Epithelial cell of proximal tubule (primary cell): ENCODE data around the gene KCNAB1. TPM values are rescaled to one million over a fixed set of nuclear protein-coding genes. Genes with fewer than 3 reads are reported as not detected.

Source experiments
- DNase-seq: peaks from one replicate; pipeline ENCODE4 v3.0.0-alpha.2; 2011; ENCODE audit warnings: low read depth
- H3K4me3 ChIP-seq: 2 replicates; pipeline ENCODE4 v1.5.1; 2011; ENCODE audit warnings: low read depth, mild to moderate bottlenecking, low read length
- CTCF ChIP-seq: conservative IDR thresholded peaks from 2 replicates; pipeline ENCODE4 v1.5.1; 2012; ENCODE audit warnings: low read depth, mild to moderate bottlenecking, low read length
- total RNA-seq: library from RNA; depleted of rRNA; stranded (reverse); fragments of >200 nt; gene quantifications from 2 replicates; pipeline ENCODE4 v1.2.3, GENCODE V29; 2015

Gene KCNAB1
- total RNA-seq, 1 donor from 2014 or later: not detected

GRCh38 chr3:156252656-156253055, 132.3 kb downstream of the KCNAB1 start:
- H3K4me3 ChIP-seq: no peak overlapping the region
- no peak for TF ChIP-seq CTCF
- peak; percentile 66 for DNase-seq

- TF ChIP-seq CTCF: no peak
- no peak overlapping the region for H3K4me3 ChIP-seq
- DNase-seq: no peak
These were observed 132.8 kb downstream of the KCNAB1 start for GRCh38 chr3:156253150-156253549.

- DNase-seq: no peak
- TF ChIP-seq CTCF: no peak
- H3K4me3 ChIP-seq: no peak overlapping the region
These were observed 135.9 kb downstream of the KCNAB1 start for GRCh38 chr3:156256256-156256655.

GRCh38 chr3:156256945-156257344, 136.6 kb downstream of the KCNAB1 start:
- no peak overlapping the region for H3K4me3 ChIP-seq
- TF ChIP-seq CTCF: no peak
- no peak for DNase-seq

GRCh38 chr3:156258301-156258700, 137.9 kb downstream of the KCNAB1 start:
- DNase-seq: no peak
- TF ChIP-seq CTCF: no peak
- H3K4me3 ChIP-seq: no peak overlapping the region

- H3K4me3 ChIP-seq: no peak overlapping the region
- no peak for TF ChIP-seq CTCF
- DNase-seq: no peak
These were observed 139.5 kb downstream of the KCNAB1 start for GRCh38 chr3:156259896-156260295.

GRCh38 chr3:156260331-156260730, 140.0 kb downstream of the KCNAB1 start:
- no peak for DNase-seq

More at GRCh38 chr3:156260331-156260730, 140.0 kb downstream of the KCNAB1 start:
- TF ChIP-seq CTCF: no peak
- H3K4me3 ChIP-seq: no peak overlapping the region
